HepG2 (cell line): Measurements from ENCODE around the gene CMTM8. TPM values are rescaled to one million over a fixed set of nuclear protein-coding genes. Genes with fewer than 3 reads are reported as not detected.

ENCODE experiments used
- ATAC-seq: fragments of 200-7000 bp; cut with Tn5 transposase; 3 replicates; pipeline ENCODE4 v1.9.1; 2020; ENCODE audit warnings: mild to moderate bottlenecking, moderate library complexity
- BruUV-seq: library from RNA; stranded (reverse); fragments of 400-500 nt; replicated peaks from 2 replicates; lab custom pipeline; 2021; lab: Mats Ljungman, UMichigan
- CTCF ChIA-PET: fragments of 300-600 bp; formaldehyde crosslinking; extraction: SDS; loops from one replicate; lab custom pipeline; 2021; ENCODE audit warnings: low total read pairs, inconsistent platforms, low intra/inter-chr PET ratio; lab: Yijun Ruan, JAX
- POLR2A ChIA-PET: fragments of 350-600 bp; sonication (Branson Sonifier 250); formaldehyde crosslinking; loops from one replicate; lab custom pipeline; 2020; ENCODE audit warnings: antibody characterized with exemption, inconsistent platforms; lab: Yijun Ruan, JAX
- DNase-seq: peaks from one replicate; pipeline ENCODE4 v3.0.0-alpha.2; 2015; ENCODE audit warnings: low spot score
- FAIRE-seq: peaks from 3 replicates; lab custom pipeline; 2011; peaks lifted over from hg19 to GRCh38; lab: Jason Lieb, UNC
- H2AFZ ChIP-seq: one replicate; pipeline ENCODE4 v1.6.1; 2011; ENCODE audit warnings: low read length, inconsistent platforms
- H3K27ac ChIP-seq: fragments of 300-600 bp; 3 replicates; pipeline ENCODE4 v1.8.0; 2011; ENCODE audit warnings: mixed run types, mild to moderate bottlenecking, mixed read lengths, low read length, inconsistent platforms; ENCODE audit not compliant: insufficient read depth; ENCODE audit errors: extremely low read length
- H3K27me3 ChIP-seq, 2 experiments: fragments of 200-600 bp in 1 of 2; 2 replicates in 1 of 2; 3 replicates in 1 of 2; pipeline versions ENCODE4 v1.6.0 to v1.8.0; 2011; ENCODE audit warnings: low read length in 2 of 2, mild to moderate bottlenecking in 2 of 2, moderate library complexity in 2 of 2, inconsistent platforms in 1 of 2; ENCODE audit not compliant: insufficient read depth in 2 of 2, control insufficient read depth in 1 of 2
- H3K36me3 ChIP-seq, 2 experiments: fragments of 200-600 bp in 1 of 2; replicated peaks in 1 of 2; 2 replicates in 1 of 2; 3 replicates in 1 of 2; pipeline versions ENCODE4 v1.5.1 to v1.8.0; 2011; ENCODE audit warnings: low read length in 2 of 2, inconsistent platforms in 1 of 2; ENCODE audit not compliant: insufficient read depth in 2 of 2, control insufficient read depth in 1 of 2
- H3K4me1 ChIP-seq: 2 replicates; pipeline ENCODE4 v1.5.1; 2012; ENCODE audit warnings: low read length, inconsistent platforms; ENCODE audit not compliant: insufficient read depth
- H3K4me2 ChIP-seq: 2 replicates; pipeline ENCODE4 v1.6.0; 2011; ENCODE audit warnings: low read depth, low read length, inconsistent platforms
- H3K4me3 ChIP-seq, 3 experiments: fragments of 200-600 bp in 1 of 3; sonication (generic), shearing (Covaris generic) in 1 of 3; replicated peaks in 1 of 3; 2 replicates each; pipeline ENCODE4 v1.5.1; 2011 to 2016; ENCODE audit warnings: low read length in 3 of 3, inconsistent platforms in 2 of 3, low read depth in 2 of 3, mild to moderate bottlenecking in 2 of 3, control low read depth in 1 of 3, mixed read lengths in 1 of 3; ENCODE audit not compliant: insufficient read depth in 1 of 3
- H3K79me2 ChIP-seq: one replicate; pipeline ENCODE4 v1.6.1; 2011; ENCODE audit warnings: low read length, inconsistent platforms; ENCODE audit not compliant: insufficient read depth
- H3K9ac ChIP-seq: 2 replicates; pipeline ENCODE4 v1.6.0; 2011; ENCODE audit warnings: mild to moderate bottlenecking, low read depth, low read length, inconsistent platforms; ENCODE audit not compliant: insufficient read depth
- H3K9me3 ChIP-seq: 2 replicates; pipeline ENCODE4 v1.5.1; 2012; ENCODE audit warnings: mild to moderate bottlenecking, low read length
- H4K20me1 ChIP-seq: 2 replicates; pipeline ENCODE4 v1.6.0; 2011; ENCODE audit warnings: inconsistent platforms, mild to moderate bottlenecking, low read length, moderate library complexity; ENCODE audit not compliant: insufficient read depth
- AKAP8 ChIP-seq: sonication (generic); formaldehyde crosslinking; IDR thresholded peaks from 2 replicates; pipeline ENCODE4 v1.5.1; 2020; ENCODE audit warnings: mild to moderate bottlenecking, missing genetic modification reagents
- MED8 ChIP-seq: sonication (generic); formaldehyde crosslinking; IDR thresholded peaks from 2 replicates; pipeline ENCODE4 v1.8.1; 2023; ENCODE audit warnings: mild to moderate bottlenecking, missing genetic modification reagents; ENCODE audit not compliant: insufficient replicate concordance
- ZNF234 ChIP-seq: sonication (generic); formaldehyde crosslinking; conservative IDR thresholded peaks from 2 replicates; pipeline ENCODE4 v1.5.1; 2020; ENCODE audit warnings: mild to moderate bottlenecking, missing genetic modification reagents
- ZNF431 ChIP-seq: sonication (generic); formaldehyde crosslinking; IDR thresholded peaks from 2 replicates; pipeline ENCODE4 v1.9.0; 2022; ENCODE audit warnings: missing genetic modification reagents, low read depth, mild to moderate bottlenecking, borderline replicate concordance
- ZNF468 ChIP-seq: sonication (generic); formaldehyde crosslinking; IDR thresholded peaks from 2 replicates; pipeline ENCODE4 v1.8.0; 2022; ENCODE audit warnings: mild to moderate bottlenecking, moderate library complexity, missing genetic modification reagents
- ZNF550 ChIP-seq: sonication (generic); formaldehyde crosslinking; IDR thresholded peaks from 2 replicates; pipeline ENCODE4 v1.4.0; 2020; ENCODE audit warnings: mild to moderate bottlenecking, missing genetic modification reagents, borderline replicate concordance
- ZNF552 ChIP-seq: sonication (generic); formaldehyde crosslinking; IDR thresholded peaks from 2 replicates; pipeline ENCODE4 v1.9.0; 2022; ENCODE audit warnings: missing genetic modification reagents, mild to moderate bottlenecking, borderline replicate concordance
- ZNF569 ChIP-seq: sonication (generic); formaldehyde crosslinking; IDR thresholded peaks from 2 replicates; pipeline ENCODE4 v1.5.0; 2020; ENCODE audit warnings: mild to moderate bottlenecking, missing genetic modification reagents, moderate library complexity, borderline replicate concordance
- WGBS: methylation state at CpG from one replicate; pipeline ENCODE4 v1.1.6; 2017; ENCODE audit warnings: low lambda C conversion rate; 5-methylcytosine and 5-hydroxymethylcytosine counted together
- in situ Hi-C: cut with HindIII; loops from 2 replicates; pipeline ENCODE4 v1.10.0; 2017; ENCODE audit warnings: low pct_unique_long_range_greater_than_20kb; ENCODE audit not compliant: extremely low pct_ligation_motif_present
- intact Hi-C: fragments of 100-400 bp; cut with micrococcal nuclease; formaldehyde crosslinking; loops from one replicate; pipeline ENCODE4 v1.10.0; 2022; ENCODE audit not compliant: unreplicated experiment
- polyA plus RNA-seq, 8 experiments: library from polyadenylated mRNA; depleted of rRNA in 3 of 8; stranded (reverse) in 7 of 8; unstranded in 1 of 8; fragments of >200 nt; fragmentation: Illumina TruSeq in 4 of 8; extraction: Trizol in 4 of 8; gene quantifications; 2 replicates each; pipeline versions ENCODE4 v1.2.1 to v1.2.3, GENCODE V29; 2011 to 2016; ENCODE audit warnings: low read depth in 4 of 8, missing spikeins in 1 of 8, mixed read lengths in 1 of 8; ENCODE audit not compliant: insufficient read depth in 1 of 8
- total RNA-seq, 5 experiments: library from RNA; depleted of rRNA; stranded (reverse); fragments of >200 nt; fragmentation: Illumina TruSeq; extraction: Trizol; gene quantifications; 2 replicates each; pipeline ENCODE4 v1.2.3, GENCODE V29; 2016; ENCODE audit warnings: low read depth in 1 of 5
- TF ChIP-seq, protein P1 (sequence below): sonication (generic); formaldehyde crosslinking; conservative IDR thresholded peaks from 2 replicates; pipeline ENCODE4 v1.4.0; 2020; ENCODE audit warnings: missing genetic modification reagents
- TF ChIP-seq, protein P2 (sequence below): sonication (generic); formaldehyde crosslinking; IDR thresholded peaks from 2 replicates; pipeline ENCODE4 v1.8.0; 2022; ENCODE audit warnings: missing genetic modification reagents, mild to moderate bottlenecking, borderline replicate concordance

The CMTM8 gene
- total and polyA plus RNA-seq, 2 of the 13 experiments (the other 11 are each of a cell fraction or from before 2014, with no cell fraction given) = 8.9 to 15.8 TPM

DNA sequence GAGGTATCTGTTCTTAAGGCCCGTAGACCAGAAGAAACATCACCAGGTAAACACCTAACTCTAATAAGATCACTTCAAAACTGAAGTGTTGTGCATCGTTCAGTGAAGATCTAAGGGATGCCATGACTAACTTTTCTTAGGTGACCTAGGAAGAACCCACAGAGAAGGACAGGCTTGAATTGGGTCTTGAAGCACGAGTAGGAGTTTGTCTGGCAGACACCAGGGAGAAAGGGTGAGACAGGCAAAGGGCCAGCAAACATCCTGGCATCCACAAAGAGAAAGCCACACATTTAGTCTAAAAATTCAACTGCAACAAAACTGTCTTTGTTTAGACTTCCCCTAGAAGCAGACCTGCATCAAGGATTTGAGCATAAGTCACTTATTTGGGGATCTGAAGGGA, 15.5 kb upstream of the CMTM8 start (continued):
- no peak for TF ChIP-seq ZNF550 (CRISPR knock-in tag)

DNA sequence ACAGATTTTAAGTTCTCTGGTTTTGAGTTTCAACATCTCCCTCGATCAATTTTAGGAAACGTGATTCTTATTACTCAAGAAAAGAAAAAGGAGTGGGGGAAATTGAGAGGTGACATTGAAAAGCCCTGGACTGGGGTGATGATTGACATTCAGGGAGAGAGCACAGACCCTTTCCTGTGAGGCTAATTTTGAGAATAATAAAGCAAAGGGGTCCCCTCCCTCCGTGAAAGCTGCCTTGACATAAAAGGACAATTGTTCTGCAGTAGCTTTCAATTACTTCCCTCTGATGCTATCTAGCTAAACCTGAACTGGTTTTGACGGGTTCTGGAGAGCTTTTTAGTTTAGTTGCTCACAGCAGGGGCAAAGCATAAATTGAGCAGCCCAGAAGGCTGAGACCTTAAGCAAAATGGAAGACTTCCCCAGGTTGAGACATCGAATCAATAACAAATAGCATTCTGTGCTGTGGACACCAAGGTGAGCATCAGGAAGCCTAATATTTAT, 14.4 kb upstream of the CMTM8 start:
- H3K4me1 ChIP-seq = peaks cover 60% of the 10 kb centered on the region
- 0 out of 2 replicates have a peak, but pooled peaks cover 6% of the 10 kb centered on the region for H3K9me3 ChIP-seq
- peak overlapping the region; percentile 56 for H3K4me2 ChIP-seq
- H3K79me2 ChIP-seq = no peaks in the 10 kb centered on the region
- 0 out of 6 replicates have a peak overlapping the region, but pooled peaks of 1 of the 3 experiments have one; percentile 3 for H3K4me3 ChIP-seq
- POLR2A ChIA-PET = no interaction called here
- in situ Hi-C loops = loop anchor here (25.0 kb wide), 1 partner anchor 438 kb away; no protein-coding TSS in a partner anchor
- no TSS peak for BruUV-seq
- no peak overlapping the region for H3K27ac ChIP-seq
- 6% methylated on average over 5 of the region's 5 CpGs for WGBS
- H3K36me3 ChIP-seq = no peaks in the 10 kb centered on the region
- no peak for DNase-seq
- H2AFZ ChIP-seq = no peak overlapping the region
- TF ChIP-seq, protein P1, sequence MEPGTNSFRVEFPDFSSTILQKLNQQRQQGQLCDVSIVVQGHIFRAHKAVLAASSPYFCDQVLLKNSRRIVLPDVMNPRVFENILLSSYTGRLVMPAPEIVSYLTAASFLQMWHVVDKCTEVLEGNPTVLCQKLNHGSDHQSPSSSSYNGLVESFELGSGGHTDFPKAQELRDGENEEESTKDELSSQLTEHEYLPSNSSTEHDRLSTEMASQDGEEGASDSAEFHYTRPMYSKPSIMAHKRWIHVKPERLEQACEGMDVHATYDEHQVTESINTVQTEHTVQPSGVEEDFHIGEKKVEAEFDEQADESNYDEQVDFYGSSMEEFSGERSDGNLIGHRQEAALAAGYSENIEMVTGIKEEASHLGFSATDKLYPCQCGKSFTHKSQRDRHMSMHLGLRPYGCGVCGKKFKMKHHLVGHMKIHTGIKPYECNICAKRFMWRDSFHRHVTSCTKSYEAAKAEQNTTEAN (CRISPR knock-in tag) = no peak
- no peak for TF ChIP-seq ZNF552
- TF ChIP-seq, all 625 proteins: peak for 0
- no peak overlapping the region for H3K9ac ChIP-seq
- peak; percentile 49 for ATAC-seq
- no peak for FAIRE-seq
- no peaks in the 10 kb centered on the region for H4K20me1 ChIP-seq
- CTCF ChIA-PET = no interaction called here
- intact Hi-C loops = no loop called here
- no peaks in the 10 kb centered on the region for H3K27me3 ChIP-seq

DNA sequence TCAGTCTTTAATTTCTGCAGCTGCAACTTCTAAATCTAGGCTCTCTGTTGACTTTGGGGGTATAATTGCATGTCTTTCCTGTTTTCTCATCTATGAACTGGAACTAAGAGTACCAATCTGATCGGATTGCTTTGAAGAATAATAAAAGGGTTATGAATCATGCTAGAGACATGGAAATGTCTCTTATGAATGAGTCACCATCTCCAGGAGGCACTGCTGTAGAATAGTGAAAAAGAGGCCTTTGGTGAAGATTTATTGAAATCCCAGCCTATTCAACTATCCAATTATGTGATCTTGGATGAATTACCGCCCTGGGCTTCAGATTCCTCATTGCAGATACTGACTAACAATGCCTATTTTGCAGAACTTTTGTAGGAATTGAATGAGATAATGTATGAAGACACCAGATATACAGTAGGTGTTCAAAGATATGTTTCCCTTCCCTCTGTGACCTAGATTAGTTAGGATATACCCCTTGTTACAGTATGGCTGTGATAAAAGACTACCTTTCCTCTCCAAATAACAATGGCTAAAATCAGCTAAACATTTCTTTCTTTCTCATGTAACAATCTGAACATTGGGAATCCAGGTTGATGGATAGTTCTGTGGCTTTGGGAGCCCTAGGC, 11.5 kb upstream of the CMTM8 start:
- intact Hi-C loops (no loop called here), in situ Hi-C loops (no loop called here)
- Histone ChIP-seq H3K27me3 (no peaks in the 10 kb centered on the region), H3K4me1 (peaks cover 80% of the 10 kb centered on the region), H3K36me3 (no peaks in the 10 kb centered on the region), H3K79me2 (no peaks in the 10 kb centered on the region), H3K27ac (no peak overlapping the region), H2AFZ (no peak overlapping the region), H3K9ac (no peak overlapping the region), H3K4me3 (no peak overlapping the region), H3K4me2 (no peak overlapping the region), H4K20me1 (no peaks in the 10 kb centered on the region), H3K9me3 (no peaks in the 10 kb centered on the region)
- ChIA-PET POLR2A (interaction anchor here (0.7 kb wide), 1 partner anchor 11 kb away, joined by 3 read pairs; no protein-coding TSS in a partner anchor), CTCF (no interaction called here)
- WGBS = 49% methylated on average over 2 of the region's 2 CpGs
- ATAC-seq (no peak), DNase-seq (no peak), FAIRE-seq (no peak)
- BruUV-seq = no TSS peak
- no peak for TF ChIP-seq ZNF431 (CRISPR knock-in tag)
- TF ChIP-seq, protein P2, sequence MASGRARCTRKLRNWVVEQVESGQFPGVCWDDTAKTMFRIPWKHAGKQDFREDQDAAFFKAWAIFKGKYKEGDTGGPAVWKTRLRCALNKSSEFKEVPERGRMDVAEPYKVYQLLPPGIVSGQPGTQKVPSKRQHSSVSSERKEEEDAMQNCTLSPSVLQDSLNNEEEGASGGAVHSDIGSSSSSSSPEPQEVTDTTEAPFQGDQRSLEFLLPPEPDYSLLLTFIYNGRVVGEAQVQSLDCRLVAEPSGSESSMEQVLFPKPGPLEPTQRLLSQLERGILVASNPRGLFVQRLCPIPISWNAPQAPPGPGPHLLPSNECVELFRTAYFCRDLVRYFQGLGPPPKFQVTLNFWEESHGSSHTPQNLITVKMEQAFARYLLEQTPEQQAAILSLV = no peak
- TF ChIP-seq AKAP8 (CRISPR knock-in tag) = no peak
- TF ChIP-seq ZNF569 (CRISPR knock-in tag) = no peak
- no peak for TF ChIP-seq ZNF234
- no peak for TF ChIP-seq ZNF468 (CRISPR knock-in tag)
- no peak for TF ChIP-seq MED8 (CRISPR knock-in tag)
